ENCODE measurements around the gene SYTL2.

Gene SYTL2

GRCh38 chr11:85651118-85651517, 159.8 kb downstream of the SYTL2 start:
- DNase-seq: no peak
- H3K56ac ChIP-seq (ENCODE audit: low read length): no peak overlapping the region
- no CpG with 5 or more reads among the region's 1 CpG for WGBS (ENCODE audit: extremely low coverage, insufficient coverage, low lambda C conversion rate)

DNA sequence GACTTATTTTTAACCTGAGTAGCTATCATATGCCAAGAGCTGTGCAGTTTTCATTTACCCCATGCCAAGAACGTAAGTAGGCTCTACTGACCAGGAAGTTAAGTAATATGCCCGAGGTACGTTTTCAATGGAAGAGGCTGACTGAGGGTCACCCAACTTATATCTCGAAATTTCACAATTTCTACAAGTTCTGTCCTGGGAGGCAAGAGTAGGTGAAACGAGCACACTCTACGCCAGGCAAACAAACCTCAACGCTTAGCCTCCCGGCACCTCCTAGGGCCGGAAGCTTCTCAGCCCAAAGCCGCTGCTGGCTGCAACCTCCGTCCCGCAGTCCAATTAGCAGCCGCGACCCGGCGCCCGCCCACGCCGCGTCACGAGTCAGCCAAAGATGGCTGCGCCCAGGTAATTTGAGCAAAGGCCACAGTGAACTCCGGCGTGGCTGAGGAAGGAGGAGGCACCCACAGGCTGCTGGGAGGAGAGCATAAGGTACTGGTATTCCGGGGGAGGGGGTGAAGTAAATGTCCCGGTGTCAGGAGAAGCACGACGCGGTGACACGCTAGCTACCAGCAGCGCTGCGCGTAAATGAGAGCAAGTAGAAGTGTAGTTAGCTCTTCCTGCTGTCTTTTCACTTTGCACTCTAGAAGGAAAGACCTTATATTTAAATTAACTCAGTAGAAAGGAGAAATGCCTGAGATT, 163.2 kb downstream of the SYTL2 start, which contains the start of gene TMEM126A:
TMEM126A (plus strand) TSS at position 364 of the 696 bp plus-strand sequence. CDS start 2,289 bp downstream, outside the sequence.
- H3K18ac ChIP-seq (ENCODE audit: low read length): no peak within 1 kb of the TSS
- no peak within 1 kb of the TSS for H2AK5ac ChIP-seq (ENCODE audit: low read length)
- H4K5ac ChIP-seq (ENCODE audit: low read length): peak within 1 kb of the TSS; percentile 99
- no CpG with 5 or more reads among the region's 33 CpGs for WGBS (ENCODE audit: extremely low coverage, insufficient coverage, low lambda C conversion rate)
- no peaks in the 10 kb centered on the region for H3K36me3 ChIP-seq (ENCODE audit: control insufficient read depth, insufficient read depth, low read length)
- H3K56ac ChIP-seq (ENCODE audit: low read length): peak within 1 kb of the TSS; percentile 92
- H3K79me1 ChIP-seq (ENCODE audit: low read length): no peaks in the 10 kb centered on the region
- H3K27ac ChIP-seq (ENCODE audit: low read depth, low read length): peak within 1 kb of the TSS; percentile 67
- H3K79me2 ChIP-seq (ENCODE audit: control insufficient read depth, insufficient read depth, low read length): no peaks in the 10 kb centered on the region
- peak; percentile 98 for DNase-seq
- no peak within 1 kb of the TSS for H2BK15ac ChIP-seq (replicated peaks; ENCODE audit: low read depth)
- no peak within 1 kb of the TSS for H4K8ac ChIP-seq (ENCODE audit: low read depth, low read length)
- peak within 1 kb of the TSS; percentile 80 for H3K4me3 ChIP-seq (ENCODE audit: low read length)
- H3K4me2 ChIP-seq (ENCODE audit: low read length): peak within 1 kb of the TSS; percentile 71
- no peaks in the 10 kb centered on the region for H3K27me3 ChIP-seq (ENCODE audit: insufficient read depth, low read length, poor library complexity)
- H3K9ac ChIP-seq (ENCODE audit: low read length): peak within 1 kb of the TSS; percentile 85
- H2BK120ac ChIP-seq (ENCODE audit: low read depth, low read length): no peak within 1 kb of the TSS
- H2BK5ac ChIP-seq (ENCODE audit: low read length): peak within 1 kb of the TSS; percentile 17
- no peaks in the 10 kb centered on the region for H3K4me1 ChIP-seq (ENCODE audit: control insufficient read depth, low read depth, low read length)
- no peak within 1 kb of the TSS for H3K4ac ChIP-seq (ENCODE audit: low read depth, low read length)
- no peak within 1 kb of the TSS for H3K23ac ChIP-seq (ENCODE audit: low read length)

More at GRCh38 chr11:85651118-85651517, 159.8 kb downstream of the SYTL2 start:
- no peak overlapping the region for H3K4me2 ChIP-seq (ENCODE audit: low read length)
- no peak overlapping the region for H3K4me3 ChIP-seq (ENCODE audit: low read length)
- H4K5ac ChIP-seq (ENCODE audit: low read length): no peak overlapping the region
- no peak overlapping the region for H3K9ac ChIP-seq (ENCODE audit: low read length)
- H2AK5ac ChIP-seq (ENCODE audit: low read length): no peak overlapping the region
- H3K79me2 ChIP-seq (ENCODE audit: control insufficient read depth, insufficient read depth, low read length): no peaks in the 10 kb centered on the region
- no peak overlapping the region for H2BK120ac ChIP-seq (ENCODE audit: low read depth, low read length)
- no peaks in the 10 kb centered on the region for H3K36me3 ChIP-seq (ENCODE audit: control insufficient read depth, insufficient read depth, low read length)
- H3K18ac ChIP-seq (ENCODE audit: low read length): no peak overlapping the region
- H2BK5ac ChIP-seq (ENCODE audit: low read length): no peak overlapping the region
- no peak overlapping the region for H2BK15ac ChIP-seq (replicated peaks; ENCODE audit: low read depth)
- no peak overlapping the region for H3K4ac ChIP-seq (ENCODE audit: low read depth, low read length)
- no peaks in the 10 kb centered on the region for H3K79me1 ChIP-seq (ENCODE audit: low read length)
- no peaks in the 10 kb centered on the region for H3K27me3 ChIP-seq (ENCODE audit: insufficient read depth, low read length, poor library complexity)
- H3K23ac ChIP-seq (ENCODE audit: low read length): no peak overlapping the region
- no peak overlapping the region for H3K27ac ChIP-seq (ENCODE audit: low read depth, low read length)
- H3K4me1 ChIP-seq (ENCODE audit: control insufficient read depth, low read depth, low read length): no peaks in the 10 kb centered on the region
- no peak overlapping the region for H4K8ac ChIP-seq (ENCODE audit: low read depth, low read length)

DNA sequence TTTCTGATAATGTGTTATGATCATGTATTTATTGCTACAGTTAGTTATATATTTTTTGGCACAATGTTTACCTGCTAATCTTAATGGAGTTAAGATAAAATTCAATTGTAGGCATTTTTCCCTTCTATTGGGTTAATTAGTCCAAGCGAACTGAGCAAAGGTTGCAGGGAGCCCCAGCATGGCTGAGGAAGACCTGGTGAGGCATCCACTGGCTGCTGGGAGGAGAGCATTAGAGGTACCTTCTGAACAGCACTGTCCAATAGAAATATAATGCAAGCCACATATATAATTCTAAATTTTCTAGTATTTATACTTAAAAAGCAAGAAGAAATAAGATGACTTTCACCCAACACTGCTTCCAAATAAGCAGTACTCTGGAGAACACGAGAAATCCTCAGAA, 163.9 kb downstream of the SYTL2 start:
- Histone ChIP-seq H2AK5ac (ENCODE audit: low read length) (no peak overlapping the region), H2BK120ac (ENCODE audit: low read depth, low read length) (no peak overlapping the region), H3K4me1 (ENCODE audit: control insufficient read depth, low read depth, low read length) (no peaks in the 10 kb centered on the region), H4K5ac (ENCODE audit: low read length) (peak overlapping the region; percentile 99), H3K4me2 (ENCODE audit: low read length) (peak overlapping the region; percentile 71), H3K4me3 (ENCODE audit: low read length) (peak overlapping the region; percentile 65), H3K9ac (ENCODE audit: low read length) (peak overlapping the region; percentile 85), H4K8ac (ENCODE audit: low read depth, low read length) (no peak overlapping the region), H3K79me2 (ENCODE audit: control insufficient read depth, insufficient read depth, low read length) (no peaks in the 10 kb centered on the region), H2BK5ac (ENCODE audit: low read length) (no peak overlapping the region), H3K56ac (ENCODE audit: low read length) (peak overlapping the region; percentile 91), H2BK15ac (replicated peaks; ENCODE audit: low read depth) (no peak overlapping the region), H3K18ac (ENCODE audit: low read length) (no peak overlapping the region), H3K23ac (ENCODE audit: low read length) (no peak overlapping the region), H3K79me1 (ENCODE audit: low read length) (no peaks in the 10 kb centered on the region), H3K36me3 (ENCODE audit: control insufficient read depth, insufficient read depth, low read length) (no peaks in the 10 kb centered on the region), H3K27me3 (ENCODE audit: insufficient read depth, low read length, poor library complexity) (no peaks in the 10 kb centered on the region), H3K4ac (ENCODE audit: low read depth, low read length) (no peak overlapping the region), H3K27ac (ENCODE audit: low read depth, low read length) (no peak overlapping the region)
- DNase-seq: no peak
- no CpG with 5 or more reads among the region's 2 CpGs for WGBS (ENCODE audit: extremely low coverage, insufficient coverage, low lambda C conversion rate)

All from mesendoderm (in vitro differentiated cells).